WTC11 (cell line): Measurements from ENCODE around the gene FBXO24. TPM values are rescaled to one million over a fixed set of nuclear protein-coding genes. Genes with fewer than 3 reads are reported as not detected.

Source experiments
- AR ChIP-seq: fragments of 250-450 bp; sonication (Bioruptor Pico); IDR thresholded peaks from 2 replicates; pipeline ENCODE4 v1.9.0; 2021; ENCODE audit warnings: mild to moderate bottlenecking
- CDX4 ChIP-seq: fragments of 250-450 bp; sonication (Bioruptor Pico); IDR thresholded peaks from 2 replicates; pipeline ENCODE4 v1.9.0; 2021; ENCODE audit warnings: moderate library complexity, mild to moderate bottlenecking, inconsistent platforms, borderline replicate concordance
- CREM ChIP-seq: sonication (generic); formaldehyde crosslinking; IDR thresholded peaks from 2 replicates; pipeline ENCODE4 v1.8.1; 2022; ENCODE audit warnings: mild to moderate bottlenecking, missing genetic modification reagents, moderate library complexity
- CTCF ChIP-seq: fragments of 200-600 bp; IDR thresholded peaks from 2 replicates; pipeline ENCODE4 v1.8.0; 2022; ENCODE audit warnings: antibody characterized with exemption
- E2F1 ChIP-seq: sonication (generic); formaldehyde crosslinking; IDR thresholded peaks from 2 replicates; pipeline ENCODE4 v1.8.0; 2022; ENCODE audit warnings: mild to moderate bottlenecking, missing genetic modification reagents
- FOXP4 ChIP-seq: sonication (generic); formaldehyde crosslinking; IDR thresholded peaks from 2 replicates; pipeline ENCODE4 v1.8.0; 2022; ENCODE audit warnings: mild to moderate bottlenecking, missing genetic modification reagents
- IRF2 ChIP-seq: sonication (generic); formaldehyde crosslinking; IDR thresholded peaks from 2 replicates; pipeline ENCODE4 v1.8.0; 2022; ENCODE audit warnings: low read depth, missing genetic modification reagents, borderline replicate concordance
- JUN ChIP-seq: sonication (generic); formaldehyde crosslinking; IDR thresholded peaks from 2 replicates; pipeline ENCODE4 v1.8.0; 2023; ENCODE audit warnings: mild to moderate bottlenecking, missing genetic modification reagents
- MYBL2 ChIP-seq: sonication (generic); formaldehyde crosslinking; IDR thresholded peaks from 2 replicates; pipeline ENCODE4 v1.8.1; 2023; ENCODE audit warnings: mild to moderate bottlenecking, moderate library complexity, missing genetic modification reagents
- NFE2L1 ChIP-seq: sonication (generic); formaldehyde crosslinking; IDR thresholded peaks from 2 replicates; pipeline ENCODE4 v1.8.1; 2023; ENCODE audit warnings: missing genetic modification reagents
- NFYB ChIP-seq: sonication (generic); formaldehyde crosslinking; conservative IDR thresholded peaks from 2 replicates; pipeline ENCODE4 v1.8.0; 2022; ENCODE audit warnings: low read depth, missing genetic modification reagents
- RORB ChIP-seq: fragments of 250-450 bp; sonication (Bioruptor Pico); IDR thresholded peaks from 2 replicates; pipeline ENCODE4 v1.9.0; 2021; ENCODE audit warnings: mild to moderate bottlenecking
- SMAD4 ChIP-seq: sonication (generic); formaldehyde crosslinking; IDR thresholded peaks from 2 replicates; pipeline ENCODE4 v1.8.0; 2022; ENCODE audit warnings: mild to moderate bottlenecking, missing genetic modification reagents
- USF1 ChIP-seq: sonication (generic); formaldehyde crosslinking; IDR thresholded peaks from 2 replicates; pipeline ENCODE4 v1.8.0; 2022; ENCODE audit warnings: mild to moderate bottlenecking, missing genetic modification reagents
- ZBTB43 ChIP-seq: sonication (generic); formaldehyde crosslinking; IDR thresholded peaks from 2 replicates; pipeline ENCODE4 v1.8.1; 2023; ENCODE audit warnings: mild to moderate bottlenecking, missing genetic modification reagents
- ZNF317 ChIP-seq: sonication (generic); formaldehyde crosslinking; IDR thresholded peaks from 2 replicates; pipeline ENCODE4 v1.8.1; 2023; ENCODE audit warnings: low read depth, mild to moderate bottlenecking, moderate library complexity, missing genetic modification reagents, borderline replicate concordance
- ZNF532 ChIP-seq: fragments of 250-450 bp; sonication (Bioruptor Pico); IDR thresholded peaks from 2 replicates; pipeline ENCODE4 v1.9.0; 2021; ENCODE audit warnings: mild to moderate bottlenecking, borderline replicate concordance
- total RNA-seq: library from RNA; stranded (reverse); gene quantifications from 3 replicates; pipeline ENCODE4 v1.2.3, GENCODE V29; 2021
- TF ChIP-seq, protein P1 (sequence below): sonication (generic); formaldehyde crosslinking; IDR thresholded peaks from 2 replicates; pipeline ENCODE4 v1.8.0; 2022; ENCODE audit warnings: mild to moderate bottlenecking, missing genetic modification reagents
- TF ChIP-seq, protein P2 (sequence below): sonication (generic); formaldehyde crosslinking; IDR thresholded peaks from 2 replicates; pipeline ENCODE4 v1.8.1; 2022; ENCODE audit warnings: mild to moderate bottlenecking, moderate library complexity, missing genetic modification reagents
- TF ChIP-seq, protein P3 (sequence below): sonication (generic); formaldehyde crosslinking; IDR thresholded peaks from 2 replicates; pipeline ENCODE4 v1.8.1; 2023; ENCODE audit warnings: mild to moderate bottlenecking, missing genetic modification reagents, moderate library complexity

Gene FBXO24
- total RNA-seq, 1 experiment from 2014 or later: 0.70 TPM

DNA sequence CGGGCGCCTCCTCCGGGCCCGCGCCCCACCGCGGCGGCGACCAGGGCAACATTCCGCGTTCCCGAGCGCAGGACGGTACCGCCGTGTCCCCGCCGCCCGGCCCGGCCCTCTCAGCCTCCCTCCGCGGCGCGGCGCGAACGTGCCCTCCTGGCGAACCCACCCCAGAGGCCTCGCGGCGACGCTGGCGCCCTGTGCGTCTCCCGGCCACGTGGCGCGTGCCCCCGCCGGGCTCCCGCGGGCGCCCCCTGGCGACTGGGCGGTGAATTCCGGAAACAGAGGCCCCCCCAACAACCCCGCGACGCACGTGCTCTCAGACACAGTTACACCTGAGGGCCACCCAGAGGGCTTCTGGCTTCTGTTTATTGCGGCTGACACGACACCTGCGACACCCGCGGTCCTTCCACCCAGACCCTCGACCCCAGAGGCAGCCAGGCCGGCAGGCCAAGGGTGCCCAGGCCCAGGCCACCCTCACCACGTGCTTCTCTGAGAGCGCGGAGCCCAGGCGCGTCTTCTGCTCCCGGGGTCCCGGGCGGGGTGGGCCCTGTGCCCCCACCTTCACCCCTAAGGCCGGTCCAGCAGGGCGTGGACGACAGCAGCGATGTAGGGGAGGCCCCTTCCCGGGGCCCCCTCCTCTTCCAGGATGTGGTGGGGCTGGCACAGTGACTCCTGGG is 12.3 kb upstream of the FBXO24 start, which contains the start of gene SAP25 (continued):
- no peak for TF ChIP-seq ZNF532 (CRISPR knock-in tag)
- TF ChIP-seq, protein P1, sequence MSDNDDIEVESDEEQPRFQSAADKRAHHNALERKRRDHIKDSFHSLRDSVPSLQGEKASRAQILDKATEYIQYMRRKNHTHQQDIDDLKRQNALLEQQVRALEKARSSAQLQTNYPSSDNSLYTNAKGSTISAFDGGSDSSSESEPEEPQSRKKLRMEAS: peak; percentile 94
- TF ChIP-seq ZBTB43 (CRISPR knock-in tag): 0 out of 2 replicates have a peak, but pooled peaks have one; percentile 22
- TF ChIP-seq, protein P2, sequence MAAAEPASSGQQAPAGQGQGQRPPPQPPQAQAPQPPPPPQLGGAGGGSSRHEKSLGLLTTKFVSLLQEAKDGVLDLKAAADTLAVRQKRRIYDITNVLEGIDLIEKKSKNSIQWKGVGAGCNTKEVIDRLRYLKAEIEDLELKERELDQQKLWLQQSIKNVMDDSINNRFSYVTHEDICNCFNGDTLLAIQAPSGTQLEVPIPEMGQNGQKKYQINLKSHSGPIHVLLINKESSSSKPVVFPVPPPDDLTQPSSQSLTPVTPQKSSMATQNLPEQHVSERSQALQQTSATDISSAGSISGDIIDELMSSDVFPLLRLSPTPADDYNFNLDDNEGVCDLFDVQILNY: no peak
- TF ChIP-seq NFYB (CRISPR knock-in tag): no peak
- TF ChIP-seq JUN (CRISPR knock-in tag): peak; percentile 54; the same call in 1 of the 2 replicates
- no peak for TF ChIP-seq ZNF317 (CRISPR knock-in tag)
- no peak for TF ChIP-seq CDX4
- TF ChIP-seq FOXP4 (CRISPR knock-in tag): peak; percentile 90
- no peak for TF ChIP-seq SMAD4 (CRISPR knock-in tag)
- TF ChIP-seq MYBL2 (CRISPR knock-in tag): no peak
- no peak for TF ChIP-seq RORB
- TF ChIP-seq, protein P3, sequence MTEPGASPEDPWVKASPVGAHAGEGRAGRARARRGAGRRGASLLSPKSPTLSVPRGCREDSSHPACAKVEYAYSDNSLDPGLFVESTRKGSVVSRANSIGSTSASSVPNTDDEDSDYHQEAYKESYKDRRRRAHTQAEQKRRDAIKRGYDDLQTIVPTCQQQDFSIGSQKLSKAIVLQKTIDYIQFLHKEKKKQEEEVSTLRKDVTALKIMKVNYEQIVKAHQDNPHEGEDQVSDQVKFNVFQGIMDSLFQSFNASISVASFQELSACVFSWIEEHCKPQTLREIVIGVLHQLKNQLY (CRISPR knock-in tag): no peak
- TF ChIP-seq E2F1: 0 out of 2 replicates have a peak, but pooled peaks have one; percentile 50
- TF ChIP-seq CTCF: peak; percentile 67
- no peak for TF ChIP-seq AR (CRISPR knock-in tag)
- 0 out of 2 replicates have a peak, but pooled peaks have one; percentile 66 for TF ChIP-seq USF1
- peak; percentile 37; the same call in 1 of the 2 replicates for TF ChIP-seq NFE2L1 (CRISPR knock-in tag)
- no peak for TF ChIP-seq IRF2 (CRISPR knock-in tag)
- no peak for TF ChIP-seq CREM (CRISPR knock-in tag)
